ENCODE results near the gene KIAA0319L. TPM values are rescaled to one million over a fixed set of nuclear protein-coding genes. Genes with fewer than 3 reads are reported as not detected.

Gene KIAA0319L
- total and polyA plus RNA-seq, 2 donors (not counting 3 experiments of a cell fraction or from before 2014, with no cell fraction given): 31.4 to 43.4 TPM

DNA sequence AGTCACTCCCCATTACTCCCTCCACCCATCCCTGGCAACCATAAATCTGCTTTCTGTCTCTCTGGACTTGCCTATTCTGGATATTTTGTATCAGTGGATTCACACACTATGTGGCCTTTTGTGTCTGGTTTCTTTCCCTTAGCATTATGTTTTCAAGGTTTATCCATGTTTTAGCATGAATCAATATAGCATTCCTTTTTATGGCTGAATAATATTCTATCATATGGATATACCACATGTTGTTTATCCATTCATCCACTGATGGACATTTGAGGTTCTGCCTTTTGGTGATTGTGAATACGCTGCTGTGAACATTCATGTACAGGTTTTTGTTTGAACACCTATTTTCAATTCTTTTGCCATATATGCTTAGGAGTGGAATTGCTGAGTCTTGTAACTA lies 148.3 kb downstream of the KIAA0319L start:
- intact Hi-C loops (cut with micrococcal nuclease): no loop called here
- Histone ChIP-seq H2AFZ (ENCODE audit: low read depth, low read length) (no peak overlapping the region), H3K9ac (replicated peaks; ENCODE audit: extremely low read depth, insufficient read depth, low read length) (no peak overlapping the region), H3K9me3 (replicated peaks; ENCODE audit: control insufficient read depth, insufficient read depth, low read length) (no peaks in the 10 kb centered on the region), H3K36me3 (ENCODE audit: control insufficient read depth in 2 of 2, extremely low read depth in 1 of 2, insufficient read depth in 2 of 2, low read length in 2 of 2) (peaks cover 7 to 8% of the 10 kb centered on the region in 2 experiments), H3K27ac (ENCODE audit: insufficient read depth, low read depth, low read length) (no peak overlapping the region), H4K20me1 (replicated peaks; ENCODE audit: control insufficient read depth, extremely low read depth, insufficient read depth, low read length) (no peaks in the 10 kb centered on the region), H3K4me3 (replicated peaks in 1 of 3; ENCODE audit: insufficient read depth in 1 of 3, low read depth in 1 of 3, low read length in 3 of 3) (no peak overlapping the region), H3K4me1 (ENCODE audit: control insufficient read depth, extremely low read depth, insufficient read depth, low read length) (no peaks in the 10 kb centered on the region), H3K4me2 (ENCODE audit: insufficient read depth, low read length) (no peak overlapping the region), H3K9me1 (replicated peaks; ENCODE audit: control insufficient read depth, extremely low read depth, insufficient read depth, low read length) (no peaks in the 10 kb centered on the region), H3K27me3 (ENCODE audit: control insufficient read depth in 2 of 2, insufficient read depth in 2 of 2, low read length in 2 of 2) (no peaks in the 10 kb centered on the region), H3K79me2 (ENCODE audit: control insufficient read depth, insufficient read depth, low read length) (no peaks in the 10 kb centered on the region)
- BruUV-seq (replicated peaks): no TSS peak
- ChIA-PET CTCF (no interaction called here), POLR2A (no interaction called here)
- no peak for FAIRE-seq
- TF ChIP-seq POLR2A (IDR thresholded peaks at IDR 0.05; ENCODE audit: low read depth, low read length) (no peak), EZH2 (IDR thresholded peaks at IDR 0.05; ENCODE audit: borderline replicate concordance, low read depth, low read length, severe bottlenecking) (no peak), MAX (IDR thresholded peaks at IDR 0.05; ENCODE audit: insufficient read depth, insufficient read length) (no peak), CTCF (IDR thresholded peaks at IDR 0.05; ENCODE audit: extremely low read depth in 1 of 2, insufficient read depth in 1 of 2, low read depth in 1 of 2, low read length in 2 of 2) (no peak), JUN (IDR thresholded peaks at IDR 0.05; ENCODE audit: borderline replicate concordance, insufficient read depth, insufficient read length, low read depth) (no peak), POLR2AphosphoS5 (IDR thresholded peaks at IDR 0.05; ENCODE audit: insufficient read depth, low read depth, low read length) (no peak), FOS (IDR thresholded peaks at IDR 0.05; ENCODE audit: borderline replicate concordance, insufficient read depth, low read length) (no peak), GATA2 (IDR thresholded peaks at IDR 0.05; ENCODE audit: insufficient read depth, insufficient read length, low read depth, low read length) (no peak), MYC (IDR thresholded peaks at IDR 0.05; ENCODE audit: low read depth, low read length) (no peak)
- no peak for DNase-seq (ENCODE audit: low read depth, low spot score)
- dilution Hi-C loops (cut with MboI; ENCODE audit: extremely low pct_ligation_motif_present, low sequenced_read_pairs): no loop called here
